HG03342 (cell line): ENCODE data around the gene MORN5.

Source experiments
- ATAC-seq: cut with Tn5 transposase; IDR thresholded peaks from one replicate; pipeline ENCODE4 v1.9.1; 2021; ENCODE audit warnings: mild to moderate bottlenecking, moderate library complexity; ENCODE audit not compliant: unreplicated experiment

Gene MORN5

GRCh38 chr9:122227575-122227900 is 67.8 kb downstream of the MORN5 start:
- ATAC-seq, result no peak

GRCh38 chr9:122228191-122228567 is 68.5 kb downstream of the MORN5 start:
- no peak for ATAC-seq

GRCh38 chr9:122228568-122229484 is 69.1 kb downstream of the MORN5 start, which contains the start of gene LHX6:
LHX6 (minus strand) TSS chr9:122228957; CDS start chr9:122228740, 217 bp downstream.
- ATAC-seq, result no peak

GRCh38 chr9:122229485-122229837 is 69.8 kb downstream of the MORN5 start:
- no peak for ATAC-seq

GRCh38 chr9:122232796-122233306 is 73.1 kb downstream of the MORN5 start:
- ATAC-seq, result no peak

GRCh38 chr9:122234022-122234748 is 74.5 kb downstream of the MORN5 start:
- no peak for ATAC-seq

- no peak for ATAC-seq
Measured at GRCh38 chr9:122236681-122237080, 77.0 kb downstream of the MORN5 start.

- ATAC-seq, result no peak
Measured at GRCh38 chr9:122239722-122240121, 80.0 kb downstream of the MORN5 start.

GRCh38 chr9:122244349-122244748 is 84.6 kb downstream of the MORN5 start:
- no peak for ATAC-seq

GRCh38 chr9:122246666-122247065 is 87.0 kb downstream of the MORN5 start:
- no peak for ATAC-seq

- ATAC-seq, result no peak
Measured at GRCh38 chr9:122248448-122248865, 88.7 kb downstream of the MORN5 start.
